ENCODE results near the gene EEF1A2.

EEF1A2 gene

DNA sequence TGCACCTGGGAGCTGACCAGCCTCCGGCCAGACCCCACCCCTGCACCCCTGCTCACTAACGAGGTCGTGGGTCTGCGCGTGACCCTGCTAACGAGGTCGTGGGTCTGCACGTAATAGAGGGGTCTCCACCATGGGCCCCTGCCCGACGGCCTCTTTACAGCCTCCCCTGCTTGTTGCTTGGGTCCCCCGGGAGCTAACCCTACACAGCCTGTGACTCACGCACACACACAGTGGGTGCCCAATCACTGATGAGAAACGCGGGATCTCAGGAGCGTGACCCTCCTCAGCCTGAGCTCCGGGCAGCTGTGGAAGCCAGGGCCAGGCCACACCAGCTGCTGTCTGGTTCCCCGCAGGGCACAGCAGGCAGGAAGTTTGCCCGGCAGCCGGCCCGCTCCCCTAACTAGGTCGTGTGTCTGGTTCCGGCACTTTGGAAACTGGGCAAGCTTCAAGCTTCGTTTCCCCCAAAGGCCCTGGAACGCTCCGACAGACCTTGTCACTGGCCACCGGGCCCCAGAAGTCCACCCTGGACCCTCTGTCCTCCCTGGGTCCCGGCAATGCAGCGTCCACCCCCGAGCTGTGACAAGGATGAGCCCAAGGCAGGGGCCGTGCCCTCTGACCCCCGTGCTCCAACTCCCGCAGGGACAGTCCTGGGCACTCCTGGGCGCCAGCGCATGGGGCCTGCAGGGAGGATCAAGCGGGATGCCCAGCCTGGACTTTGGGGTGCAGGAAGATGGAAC is 37.5 kb upstream of the EEF1A2 start:
- no peak for DNase-seq

DNA sequence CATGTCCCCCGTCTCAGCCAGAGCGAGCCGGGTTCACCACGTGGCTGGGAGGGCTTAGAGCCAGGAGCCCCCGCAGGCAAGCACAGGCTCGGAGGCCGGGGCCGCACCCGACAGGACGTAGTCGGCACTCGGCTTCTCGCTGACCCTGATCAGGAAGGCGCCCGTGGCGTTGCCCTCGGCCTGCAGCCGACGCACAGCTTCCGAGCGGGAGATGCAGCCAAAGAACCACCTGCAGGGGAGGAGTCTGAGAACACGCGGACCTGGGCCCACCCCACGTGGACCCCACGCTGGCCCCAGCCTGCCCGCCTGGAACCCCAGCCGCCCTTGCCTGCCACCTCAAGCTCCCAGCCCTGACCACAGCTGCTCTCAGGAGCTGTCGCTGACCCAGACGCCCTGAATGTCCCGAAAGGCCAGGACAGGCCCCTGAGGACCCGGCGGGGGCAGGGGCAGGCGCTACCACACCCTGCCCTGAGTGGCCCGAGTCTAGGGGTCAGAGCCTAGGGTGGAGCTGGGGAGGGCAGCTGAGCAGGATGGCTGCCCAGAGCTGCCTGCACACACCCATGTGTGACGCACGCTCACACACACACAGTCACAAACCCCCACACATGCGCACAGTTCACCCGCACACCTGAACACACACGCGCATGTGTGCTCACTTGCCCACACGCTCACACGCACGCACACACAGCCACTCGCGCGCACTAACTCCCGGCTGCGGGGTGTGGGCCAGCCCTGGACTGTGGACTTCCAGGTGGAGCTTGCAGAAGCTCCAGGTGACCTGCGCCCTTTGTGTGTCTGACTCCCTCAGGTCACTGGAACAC is 36.2 kb upstream of the EEF1A2 start:
- no peak for DNase-seq

DNA sequence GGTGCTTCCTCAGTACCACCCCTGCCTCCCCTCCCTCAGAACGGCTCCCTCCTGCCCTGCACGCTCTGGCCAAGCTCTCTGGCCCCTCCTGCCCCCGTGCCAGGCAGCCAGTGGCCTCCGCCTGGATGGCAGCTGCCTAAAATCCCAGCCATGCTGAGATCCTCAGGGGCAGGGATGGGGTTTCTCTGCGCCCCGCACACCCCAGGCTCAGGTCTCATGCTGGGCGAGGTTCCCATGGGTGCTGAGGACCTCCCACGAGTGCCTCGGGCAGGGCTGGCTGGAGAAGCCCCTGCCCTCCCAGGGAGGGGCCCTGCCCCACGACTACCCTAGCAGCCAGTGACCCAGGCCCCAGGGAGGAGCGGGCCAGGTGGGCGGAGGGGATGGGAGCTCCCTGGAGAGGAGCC is 35.5 kb upstream of the EEF1A2 start:
- DNase-seq = no peak

DNA sequence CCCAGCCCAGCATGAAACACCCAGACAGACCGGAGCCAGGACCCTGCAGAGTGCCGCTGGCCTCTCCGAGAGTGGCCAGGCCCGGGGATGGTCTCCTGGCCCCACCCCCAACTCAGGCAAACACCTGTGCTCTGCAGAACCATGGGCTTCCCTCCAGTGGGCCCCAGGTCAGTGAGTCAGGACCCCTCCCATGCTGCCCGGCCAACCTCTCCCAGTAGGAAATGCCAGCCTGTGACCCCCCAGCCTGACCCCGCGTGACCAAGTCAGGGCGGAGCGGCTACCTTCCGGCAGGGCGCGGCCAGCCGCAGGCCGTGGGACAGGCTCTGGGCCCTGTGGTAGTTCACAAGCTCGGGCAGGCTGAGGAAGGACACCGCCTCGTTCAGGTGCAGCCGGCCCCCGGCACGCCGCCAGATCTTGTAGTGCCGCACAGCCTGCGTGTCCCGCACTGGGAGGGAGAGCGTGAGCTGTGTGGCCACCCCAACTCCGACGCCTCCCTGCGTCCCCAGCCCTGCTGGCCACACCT is 35.0 kb upstream of the EEF1A2 start:
- DNase-seq = no peak

DNA sequence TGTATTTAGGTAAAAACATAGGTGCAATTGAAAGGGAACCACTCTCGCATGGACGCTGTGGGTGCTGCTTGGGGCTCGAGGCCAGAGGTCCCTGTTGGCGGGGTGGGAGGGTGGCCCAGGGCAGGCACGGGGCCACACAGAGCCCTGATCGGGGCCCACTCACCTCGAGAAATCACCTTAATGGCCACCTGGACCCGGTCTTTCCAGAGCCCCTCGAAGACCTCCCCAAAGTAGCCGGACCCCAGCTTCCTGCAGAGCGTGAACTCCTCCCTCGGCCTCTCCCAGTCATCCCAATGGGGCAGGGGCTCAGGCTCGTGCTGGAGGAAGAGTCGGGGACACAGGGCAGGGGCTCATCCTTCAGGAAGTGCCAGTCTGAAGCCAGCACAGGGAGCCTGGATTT is 34.5 kb upstream of the EEF1A2 start:
- no peak for DNase-seq

DNA sequence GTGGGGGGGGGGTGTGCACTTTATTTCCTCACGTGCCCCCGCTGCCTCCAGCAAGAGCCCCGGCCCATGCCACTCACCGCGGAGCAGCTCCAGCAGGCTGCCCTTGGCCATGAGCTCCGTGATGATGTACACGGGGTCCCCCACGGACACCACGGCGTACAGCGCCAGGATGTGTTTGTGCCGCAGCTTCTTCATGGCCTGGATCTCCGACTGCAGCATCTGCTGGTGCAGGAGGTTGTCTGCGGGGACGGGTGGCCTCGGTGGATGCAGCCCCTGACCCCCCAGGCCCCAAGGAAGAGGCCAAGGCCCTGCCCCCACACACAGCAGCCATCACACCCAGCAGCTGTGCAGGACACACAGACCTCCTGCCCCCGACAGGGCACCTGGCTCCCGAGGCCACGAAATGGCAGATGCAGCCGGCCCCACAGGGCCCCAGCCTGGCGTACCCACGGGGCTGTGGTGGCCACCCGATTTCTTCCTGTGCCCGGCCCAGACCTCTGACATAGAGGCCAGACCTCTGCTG is 33.6 kb upstream of the EEF1A2 start:
- DNase-seq = no peak

DNA sequence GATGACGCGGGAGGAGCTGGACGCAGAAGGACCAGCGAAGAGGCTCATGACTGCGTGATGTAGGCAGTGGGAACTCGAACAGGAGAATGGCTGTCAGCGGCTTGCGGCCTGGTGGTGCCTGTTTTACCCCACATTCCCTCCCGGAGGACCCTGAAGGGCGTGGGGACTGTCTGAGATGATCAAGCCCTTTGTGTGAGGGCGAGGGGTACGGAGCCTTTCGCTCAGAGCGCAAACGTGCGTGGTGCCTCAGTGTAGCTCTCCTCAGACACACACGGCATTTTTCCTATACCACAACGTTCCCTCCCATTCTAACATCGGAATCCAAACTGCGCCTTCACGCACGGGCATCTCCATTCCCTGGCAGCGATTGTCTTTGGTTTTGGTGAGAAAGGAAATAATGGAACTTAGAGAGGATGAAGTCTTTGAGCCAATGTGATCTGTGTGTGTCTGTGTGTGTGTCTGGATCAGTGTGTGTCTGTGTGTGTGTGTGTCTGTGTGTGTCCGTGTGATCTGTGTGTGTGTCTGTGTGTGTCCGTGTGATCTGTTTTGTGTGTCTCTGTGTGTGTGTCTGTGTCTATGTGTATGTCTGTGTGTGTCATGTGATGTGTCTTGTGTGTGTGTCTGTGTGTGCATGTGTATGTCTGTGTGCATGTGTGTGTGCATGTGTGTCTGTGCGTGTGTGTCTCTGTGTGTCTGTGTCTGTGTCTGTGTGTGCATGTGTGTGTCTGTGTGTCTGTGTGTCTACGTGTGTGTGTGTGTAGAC is 33.0 kb upstream of the EEF1A2 start:
- no peak for DNase-seq

DNA sequence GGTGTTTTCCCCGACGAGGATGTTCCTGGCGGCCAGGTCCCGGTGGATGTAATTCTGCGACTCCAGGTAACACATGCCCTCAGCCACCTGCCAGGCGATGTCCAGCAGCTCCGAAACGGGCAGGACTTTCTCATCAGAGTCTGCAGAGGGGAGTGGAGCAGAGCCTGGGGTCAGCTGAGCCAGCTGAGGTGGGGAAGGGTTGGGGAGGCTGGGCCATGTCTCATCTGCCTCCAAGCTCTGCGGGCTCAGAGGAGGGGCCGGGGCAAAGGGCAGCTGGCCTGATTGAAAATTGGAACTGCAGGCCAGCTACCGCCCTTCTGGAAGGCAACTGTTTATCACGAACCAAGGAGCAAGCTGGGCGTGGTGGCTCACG is 31.9 kb upstream of the EEF1A2 start:
- no peak for DNase-seq

DNA sequence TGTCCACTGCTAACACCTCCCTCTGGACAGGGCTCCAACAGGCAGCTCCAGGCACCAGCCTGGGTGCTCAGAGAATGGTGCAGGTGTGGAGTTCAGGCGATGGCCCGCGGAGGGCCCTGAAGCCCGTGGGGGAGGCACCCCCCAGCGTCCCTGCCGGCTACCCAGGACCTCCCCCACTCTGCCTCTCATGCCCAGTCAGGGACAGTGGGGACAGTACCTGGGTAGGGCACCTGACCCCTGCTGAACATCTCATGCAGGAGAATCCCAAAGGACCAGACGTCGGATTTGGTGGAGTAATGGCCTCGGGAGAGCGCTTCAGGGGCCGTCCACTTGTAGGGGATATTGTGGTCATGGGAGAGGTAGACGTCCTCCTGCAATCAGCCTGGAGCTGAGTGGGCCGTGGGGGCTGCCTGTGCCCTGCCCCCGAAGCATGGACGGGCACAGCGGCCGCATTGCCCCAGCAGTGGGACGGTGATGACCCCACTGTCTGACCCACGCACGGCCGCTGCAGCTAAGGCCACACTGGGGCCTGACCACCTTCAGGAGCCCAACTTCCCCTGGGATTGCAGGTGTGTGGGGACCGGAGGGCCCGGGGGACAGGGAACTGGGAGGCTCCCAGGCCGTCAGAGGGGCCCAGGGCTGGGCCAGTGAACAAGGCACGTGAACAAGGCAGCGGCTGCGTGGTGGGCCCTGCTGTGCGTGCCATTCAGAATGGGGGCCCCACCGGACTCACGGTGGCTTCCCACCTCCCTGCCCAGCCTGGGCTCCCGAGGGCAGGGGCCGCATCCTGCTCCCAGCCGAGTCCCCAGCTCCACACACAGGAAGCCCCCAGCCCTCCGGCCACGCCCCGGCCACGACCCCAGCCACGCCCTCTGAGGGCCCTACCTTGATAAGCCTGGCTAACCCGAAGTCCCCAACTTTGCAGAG is 31.2 kb upstream of the EEF1A2 start:
- DNase-seq = no peak

DNA sequence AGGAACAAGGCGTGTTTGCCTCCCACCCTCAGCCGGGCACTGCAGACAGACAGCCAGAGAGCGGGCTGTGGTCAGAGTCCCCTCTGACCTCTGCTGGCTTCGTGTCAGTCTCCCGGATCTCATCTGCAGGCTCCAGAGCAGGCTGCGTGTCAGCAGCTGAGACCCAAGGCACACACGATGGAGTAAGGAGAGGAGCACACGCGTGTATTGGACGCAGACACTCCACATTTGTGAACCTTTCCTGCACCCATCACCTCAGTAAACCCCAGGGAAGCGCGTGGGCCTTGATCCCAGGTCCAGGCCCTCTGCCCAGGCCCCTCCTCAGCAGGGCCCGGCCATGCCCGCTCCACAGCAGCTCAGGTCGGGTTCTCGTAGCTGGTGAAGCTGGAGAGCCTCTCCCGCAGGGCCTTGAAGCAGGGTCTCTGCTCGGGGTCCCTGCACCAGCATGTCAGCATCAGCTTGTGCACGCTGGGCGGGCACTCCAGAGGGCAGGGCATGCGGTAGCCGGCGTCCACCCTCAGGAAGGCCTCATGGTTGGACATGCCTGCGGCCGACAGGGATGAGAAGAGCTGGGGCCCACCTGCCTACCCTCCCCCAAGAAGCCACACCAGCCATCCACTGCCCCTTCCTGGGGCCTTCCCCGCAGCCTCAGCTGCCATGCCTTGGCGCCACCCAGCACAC is 30.4 kb upstream of the EEF1A2 start:
- DNase-seq = no peak

DNA sequence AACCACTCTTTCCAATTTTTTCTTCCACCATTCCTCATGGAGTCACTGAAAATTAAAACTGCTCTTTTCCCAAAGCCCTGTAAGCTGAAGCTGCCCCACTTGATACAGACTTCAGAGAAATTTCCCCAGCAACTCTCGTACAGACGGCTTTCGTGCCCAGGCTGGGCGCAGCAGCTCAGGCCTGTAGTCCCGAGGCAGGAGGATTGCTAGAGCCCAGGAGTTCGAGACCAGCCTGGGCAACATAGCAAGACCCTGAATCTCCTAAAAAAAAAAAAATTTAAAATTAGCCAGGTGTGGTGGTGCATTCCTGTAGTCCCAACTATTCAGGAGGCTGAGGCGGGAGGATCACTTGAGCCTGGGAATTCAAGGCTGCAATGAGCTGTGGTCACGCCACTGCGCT is 28.3 kb upstream of the EEF1A2 start:
- no peak for DNase-seq

DNA sequence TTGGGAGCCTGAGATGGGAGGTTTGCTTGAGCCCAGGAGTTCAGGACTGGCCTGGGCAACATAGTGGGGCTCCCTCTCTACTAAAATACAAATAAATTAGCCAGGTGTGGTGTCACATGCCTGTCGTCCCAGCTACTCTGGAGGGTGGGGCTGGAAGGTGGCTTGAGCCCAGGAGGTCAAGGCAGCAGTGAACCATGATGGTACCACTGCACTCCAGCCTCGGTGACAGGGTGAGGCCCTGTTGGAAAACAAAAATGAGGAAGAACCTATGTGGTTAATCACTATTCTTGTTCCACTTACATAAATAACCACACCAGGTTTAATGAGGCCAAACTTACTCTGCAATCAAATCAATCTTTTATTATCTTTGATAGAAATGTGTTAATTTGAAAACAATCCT is 27.1 kb upstream of the EEF1A2 start:
- DNase-seq = no peak

DNA sequence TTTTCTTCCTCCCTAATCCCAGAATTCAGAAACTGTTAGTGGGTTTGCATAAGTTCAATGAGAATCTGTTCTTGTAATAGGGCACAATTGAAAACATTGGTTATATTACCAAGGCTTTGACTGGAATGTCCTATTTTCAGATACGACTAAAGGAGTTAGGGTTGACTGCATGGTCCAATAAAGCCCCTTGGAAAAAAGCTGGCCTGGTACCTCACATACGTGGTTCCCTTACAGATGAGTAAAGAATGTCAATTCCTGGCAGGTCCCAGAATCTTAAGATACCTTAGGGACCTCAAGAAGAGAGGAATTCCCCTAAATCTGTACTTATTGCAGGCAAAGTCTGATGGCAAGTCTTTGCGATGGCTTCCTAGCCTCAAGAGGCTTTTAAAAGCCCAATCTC is 26.3 kb upstream of the EEF1A2 start:
- DNase-seq = no peak

DNA sequence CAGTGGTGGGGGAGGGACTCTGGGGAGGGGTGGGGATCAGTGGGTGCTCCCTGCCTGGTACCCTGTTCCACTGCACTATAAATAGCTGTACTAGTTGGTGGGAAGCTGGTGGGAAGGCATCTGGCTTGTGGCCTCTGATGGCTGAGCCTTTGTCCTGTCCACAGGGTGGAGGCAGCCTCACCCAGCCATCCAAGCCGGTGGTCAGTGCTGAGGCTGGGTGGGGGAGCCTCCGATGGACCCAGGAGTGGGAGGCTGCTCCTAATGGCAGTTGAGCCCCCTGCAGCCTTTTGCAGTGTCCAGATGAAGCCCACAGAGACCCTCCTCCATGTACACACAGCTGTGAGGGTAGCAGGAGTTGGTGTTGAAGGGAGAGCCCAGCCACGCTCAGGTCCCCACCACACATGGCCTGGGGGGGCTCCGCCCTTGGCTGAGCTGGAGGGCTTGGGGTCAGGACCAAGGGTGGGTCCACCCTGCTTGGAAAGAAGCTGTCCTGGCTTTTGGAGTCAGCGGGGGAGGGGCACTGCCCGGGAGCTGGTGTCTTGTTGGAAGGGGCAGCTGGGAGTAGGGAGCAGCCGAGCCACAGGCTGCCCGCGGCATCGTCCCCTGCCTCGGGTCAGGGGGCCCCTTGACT is 24.2 kb upstream of the EEF1A2 start:
- DNase-seq = no peak

DNA sequence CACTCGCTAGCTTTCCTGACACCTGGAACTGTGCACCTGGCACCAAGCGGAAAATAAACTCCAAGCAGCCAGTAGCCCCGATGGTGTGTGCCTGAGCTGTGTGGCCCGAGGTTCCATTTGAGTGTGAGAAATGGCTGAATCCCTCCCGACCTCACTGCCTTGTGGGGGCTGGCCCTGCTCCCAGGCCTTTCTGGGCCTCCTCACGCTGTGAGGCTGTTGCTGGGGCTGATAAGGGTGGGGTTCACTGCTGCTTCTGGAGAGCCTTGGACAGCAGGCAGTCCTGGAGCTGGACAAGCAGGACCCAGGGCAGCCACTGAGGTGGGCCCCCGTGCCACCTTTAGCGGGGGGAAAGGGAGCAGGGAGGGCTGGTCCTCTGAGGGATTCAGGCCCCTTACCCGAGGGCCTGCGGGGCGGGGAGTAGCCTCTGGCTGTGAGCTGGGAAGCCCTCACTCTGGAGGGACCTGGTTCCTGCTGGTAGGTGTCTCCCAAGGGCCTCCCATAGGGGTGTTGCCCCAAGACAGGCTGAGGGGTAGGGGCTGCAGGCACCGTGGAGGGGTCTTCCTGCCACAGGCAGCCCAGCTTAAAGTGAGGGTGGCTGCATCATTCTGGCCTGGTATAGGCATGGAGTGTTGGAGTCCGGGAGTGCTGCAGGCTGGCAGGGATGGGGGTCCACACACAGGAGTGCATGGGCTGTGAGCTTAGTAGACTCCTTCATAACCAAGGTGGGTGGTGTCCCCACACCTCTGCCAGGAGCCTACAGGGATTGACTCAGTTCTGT is 23.4 kb upstream of the EEF1A2 start:
- DNase-seq = no peak

DNA sequence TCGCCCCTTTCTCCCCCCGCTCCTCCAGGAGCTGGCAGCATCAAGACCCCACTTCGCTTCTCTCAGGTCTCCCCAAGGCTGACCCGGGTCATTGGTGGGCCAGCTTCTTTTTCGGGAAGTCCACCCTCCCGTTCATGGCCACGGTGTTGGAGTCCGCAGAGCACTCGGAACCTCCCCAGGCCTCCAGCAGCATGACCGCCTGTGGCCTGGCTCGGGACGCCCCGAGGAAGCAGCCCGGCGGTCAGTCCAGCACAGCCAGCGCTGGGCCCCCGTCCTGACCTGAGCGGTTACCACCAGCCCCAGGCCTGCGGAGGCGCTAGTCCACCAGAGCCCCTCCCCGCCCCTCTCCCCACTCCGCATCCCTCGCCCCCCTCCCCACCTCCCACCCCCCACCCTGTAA is 22.7 kb upstream of the EEF1A2 start:
- DNase-seq = no peak

DNA sequence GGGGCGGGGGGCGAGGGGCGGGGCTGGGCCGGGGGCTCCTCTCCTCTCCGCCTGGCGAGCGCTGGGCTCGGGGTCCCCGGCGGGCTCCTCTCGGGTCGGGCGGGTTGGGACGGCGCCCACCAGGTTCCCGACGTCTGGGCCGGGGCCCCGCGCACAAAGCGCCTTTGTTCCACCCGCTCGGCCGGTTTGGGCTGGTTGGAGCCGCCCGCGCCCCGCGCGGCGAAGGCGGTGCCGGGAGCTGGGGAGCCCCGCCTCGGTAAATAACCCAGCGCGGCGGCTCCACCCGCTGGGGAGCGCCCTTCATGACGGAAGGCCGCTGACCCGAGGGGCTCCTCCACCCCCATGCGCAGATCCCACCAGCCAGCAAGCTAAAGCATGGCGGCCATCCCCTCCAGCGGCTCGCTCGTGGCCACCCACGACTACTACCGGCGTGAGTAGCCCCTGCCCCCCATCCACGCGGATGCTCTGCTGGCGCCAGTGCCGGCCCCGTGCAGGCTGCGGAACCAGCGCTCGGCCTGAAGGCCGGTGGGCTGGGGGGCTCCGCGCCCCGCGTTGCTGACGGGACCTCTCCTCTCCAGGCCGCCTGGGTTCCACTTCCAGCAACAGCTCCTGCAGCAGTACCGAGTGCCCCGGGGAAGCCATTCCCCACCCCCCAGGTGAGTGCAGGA is 22.2 kb upstream of the EEF1A2 start:
- peak; percentile 75 for DNase-seq

DNA sequence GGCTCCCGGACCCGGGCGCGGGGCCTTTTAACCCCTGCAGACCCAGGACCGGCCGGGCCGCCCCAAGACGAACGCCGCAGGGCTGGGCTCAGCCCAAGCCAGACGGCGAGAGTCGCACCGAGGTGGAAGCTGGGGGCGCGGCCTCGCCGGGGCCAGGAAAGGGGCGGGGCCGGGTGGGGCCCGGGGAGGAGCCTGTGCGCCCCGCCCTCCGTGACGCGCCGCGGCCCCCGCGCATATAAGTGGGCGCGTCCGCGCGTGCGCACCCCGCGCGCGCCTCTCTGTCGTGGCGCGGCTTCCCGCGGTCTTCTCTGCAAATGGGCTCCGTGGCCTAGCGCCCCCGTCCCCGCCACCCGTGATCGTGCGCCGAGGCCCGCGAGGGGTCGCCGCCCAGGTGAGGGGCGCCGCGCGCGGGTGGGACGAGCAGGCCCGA is 21.6 kb upstream of the EEF1A2 start, which contains the start of gene PPDPF:
Gene PPDPF (plus strand): TSS at position 262 of the 430 bp plus-strand sequence. CDS start 544 bp downstream, outside the sequence.
- DNase-seq = peak; percentile 79
